Fibroblast of skin of left quadriceps (primary cell): ENCODE data around the gene ZNF536.

ENCODE experiments used
- DNase-seq, 2 experiments: peaks; one replicate each; pipeline ENCODE4 v3.0.0-alpha.2; 2013; ENCODE audit warnings: low read depth in 2 of 2

ZNF536 gene

DNA sequence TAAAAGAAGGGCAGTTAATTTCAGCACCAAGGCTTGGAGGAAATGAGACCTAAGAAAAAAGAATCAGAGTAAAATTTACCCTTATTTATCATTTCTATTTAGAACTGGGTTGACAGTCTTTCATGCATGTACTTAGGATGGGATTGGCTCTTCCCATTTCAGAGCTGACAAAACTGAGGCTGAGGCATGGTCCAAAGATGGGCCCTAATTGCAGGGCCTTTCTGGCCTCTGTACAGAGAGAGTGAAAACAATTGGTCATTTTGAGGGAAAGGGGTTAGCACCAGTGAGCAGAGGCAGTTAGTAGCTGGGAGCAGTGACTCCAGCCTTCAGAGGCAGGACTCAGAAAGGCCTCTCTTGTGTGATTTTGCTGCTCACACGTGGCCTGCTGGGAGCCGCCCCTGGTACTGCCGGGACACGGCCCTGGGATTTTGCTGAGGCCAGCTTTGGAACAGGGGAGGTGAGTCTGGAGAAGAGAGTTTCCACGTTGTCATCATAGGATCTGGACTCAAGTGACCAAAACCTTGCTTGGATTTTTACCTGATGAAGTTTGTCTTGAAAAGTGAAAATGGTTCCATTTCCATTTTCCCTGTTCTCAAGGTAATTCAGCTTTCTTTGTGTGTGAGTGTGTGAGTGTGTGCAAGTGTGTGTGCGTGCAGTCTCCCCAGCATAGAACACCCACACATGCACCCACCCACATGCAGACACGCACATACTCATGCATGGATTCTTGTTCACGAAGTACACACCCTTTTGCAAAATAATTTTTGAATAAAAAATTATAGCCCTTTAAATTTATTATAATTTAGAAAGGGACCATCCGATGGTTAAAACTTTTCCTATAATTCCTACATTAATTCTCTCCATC lies at the start of gene ZNF536:
Gene ZNF536 (plus strand): TSS at position 425 of the 865 bp plus-strand sequence. CDS start 71,179 bp downstream, outside the sequence.
- DNase-seq: no peak

DNA sequence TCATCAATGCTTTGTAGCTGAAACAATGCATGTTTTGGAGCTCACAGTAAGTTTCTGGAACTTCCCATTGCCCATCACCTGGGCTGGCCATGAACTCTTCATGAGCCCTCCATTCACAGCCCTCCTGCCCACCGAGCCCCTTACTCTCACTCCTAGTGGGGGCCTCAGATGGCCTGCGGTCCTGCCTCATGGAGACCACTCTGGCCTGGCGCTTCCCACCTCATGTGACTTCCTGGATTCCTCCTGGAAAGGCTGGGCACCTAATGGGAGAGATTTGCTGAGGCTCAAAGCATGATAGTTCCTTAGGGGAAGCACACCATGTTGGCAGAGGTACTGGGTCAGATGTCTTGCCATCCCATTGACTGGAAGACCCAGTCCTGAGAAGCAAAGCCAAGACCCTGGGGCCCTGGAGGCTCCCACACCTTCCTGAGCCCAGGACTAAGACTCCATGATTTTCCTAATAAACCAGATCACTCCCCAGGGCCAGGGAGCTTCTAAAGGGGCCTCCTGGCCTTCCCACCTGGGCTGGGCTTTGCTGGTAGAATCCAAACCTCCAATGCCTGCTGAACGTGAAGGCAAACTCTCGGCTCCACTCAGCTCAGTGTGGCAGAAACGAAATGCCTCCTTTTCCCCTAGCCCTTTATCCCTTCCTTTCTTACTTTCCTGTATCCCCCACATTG lies 49.4 kb upstream of the ZNF536 start:
- DNase-seq: no peak

DNA sequence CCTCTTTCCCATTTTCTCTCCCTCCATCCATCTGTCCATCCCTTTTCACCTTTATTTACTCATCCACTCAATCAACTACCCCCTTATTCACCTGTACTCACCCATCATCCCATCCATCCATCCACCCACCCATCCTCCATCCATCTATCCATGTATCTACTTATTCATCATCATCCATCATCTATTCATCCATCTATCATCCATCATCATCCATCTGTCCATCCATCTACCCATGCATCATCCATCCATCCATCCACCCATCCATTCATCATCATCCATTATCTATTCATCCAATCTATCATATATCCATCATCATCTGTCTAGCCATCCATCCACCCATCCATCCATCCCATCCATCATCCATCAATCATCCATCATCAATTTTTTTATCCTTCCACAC lies 48.3 kb upstream of the ZNF536 start:
- DNase-seq: no peak

DNA sequence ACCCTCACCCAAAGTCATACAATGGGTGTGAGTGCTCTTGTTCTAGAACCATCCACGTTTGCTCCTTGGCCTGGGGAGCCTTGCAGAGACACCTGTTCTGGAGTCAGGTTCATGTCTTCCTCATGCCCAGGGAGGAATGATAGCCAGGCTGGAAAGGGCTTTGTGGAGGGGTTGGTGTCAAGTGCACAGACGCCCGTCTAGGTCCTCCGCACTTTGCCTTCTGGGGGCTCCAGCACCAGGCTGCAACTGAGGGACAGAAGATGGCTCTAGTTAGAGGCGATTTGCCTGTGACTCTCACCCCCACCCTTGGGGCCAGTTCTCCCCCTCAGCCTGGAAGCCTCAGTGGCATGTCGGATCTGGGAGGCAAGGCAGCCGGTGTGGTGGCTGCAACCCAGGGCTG lies 47.2 kb upstream of the ZNF536 start:
- no peak for DNase-seq

DNA sequence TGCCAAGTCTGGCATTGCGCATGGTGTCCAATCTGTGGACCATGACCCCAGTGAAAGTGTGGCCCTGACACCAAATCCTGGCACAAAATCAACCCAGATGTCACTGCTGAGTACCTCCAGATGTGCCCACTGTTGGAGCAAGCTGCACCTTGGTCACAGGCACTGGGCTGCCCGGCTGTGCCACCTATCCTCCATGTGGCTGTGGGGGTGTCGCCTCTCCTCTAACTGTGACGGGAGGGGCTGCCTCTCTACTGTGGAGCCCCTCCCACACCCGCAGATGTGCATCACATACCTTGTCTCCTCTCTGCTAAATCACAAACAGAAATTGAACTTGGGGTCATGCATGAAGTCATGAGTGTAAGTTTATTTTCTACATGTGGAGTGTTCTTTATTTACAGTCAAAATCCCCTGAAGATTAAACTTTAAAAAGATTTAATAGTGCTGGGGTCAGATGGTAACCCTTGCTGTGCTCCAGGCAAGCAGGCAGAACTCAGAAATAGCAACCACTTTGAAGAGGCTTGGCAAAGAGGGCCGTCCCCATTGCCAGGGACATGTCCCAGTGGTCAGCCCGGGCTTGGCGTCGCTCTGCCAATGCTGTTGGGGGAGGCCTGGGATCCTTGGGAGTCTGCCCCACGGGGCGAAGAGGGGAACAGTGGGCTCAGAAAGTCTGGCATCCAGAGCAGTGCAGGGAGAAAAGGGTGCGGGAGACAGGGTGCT lies 46.4 kb upstream of the ZNF536 start:
- no peak for DNase-seq

DNA sequence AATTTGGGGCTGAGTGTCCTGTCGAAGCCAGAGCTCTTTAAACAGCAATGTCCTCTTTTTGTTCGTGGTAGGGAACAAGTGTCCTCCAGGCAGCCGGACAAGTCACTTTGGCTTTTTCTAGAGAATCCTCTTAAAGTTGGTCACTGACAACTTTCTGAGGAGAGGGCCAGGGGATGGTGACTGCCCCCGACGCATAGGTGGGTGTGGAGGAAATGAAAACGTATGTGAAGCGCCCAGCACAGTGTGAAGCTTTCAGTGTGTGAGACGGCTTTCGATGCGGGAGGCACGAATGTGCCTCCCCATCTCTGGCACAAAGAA lies 45.8 kb upstream of the ZNF536 start:
- DNase-seq: no peak

DNA sequence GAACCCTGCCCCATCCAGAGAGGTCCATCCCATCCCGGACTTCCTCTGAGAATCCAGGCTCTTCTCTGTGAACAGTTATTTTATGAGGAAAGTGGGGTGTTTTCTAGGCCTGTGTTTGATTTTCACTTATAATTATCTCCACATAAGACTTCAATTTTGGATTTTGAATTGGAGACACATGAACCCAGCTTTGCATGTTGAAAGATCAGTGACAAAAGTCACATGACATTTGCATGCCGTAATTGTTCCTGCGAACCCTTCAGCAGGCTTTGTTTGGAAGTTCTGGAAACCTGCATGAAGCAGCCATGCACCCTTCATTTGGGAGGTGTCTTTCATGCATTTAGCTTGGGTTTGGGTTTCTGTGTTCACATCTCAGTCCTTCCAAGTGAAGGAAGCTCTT lies 44.9 kb upstream of the ZNF536 start:
- DNase-seq: no peak

DNA sequence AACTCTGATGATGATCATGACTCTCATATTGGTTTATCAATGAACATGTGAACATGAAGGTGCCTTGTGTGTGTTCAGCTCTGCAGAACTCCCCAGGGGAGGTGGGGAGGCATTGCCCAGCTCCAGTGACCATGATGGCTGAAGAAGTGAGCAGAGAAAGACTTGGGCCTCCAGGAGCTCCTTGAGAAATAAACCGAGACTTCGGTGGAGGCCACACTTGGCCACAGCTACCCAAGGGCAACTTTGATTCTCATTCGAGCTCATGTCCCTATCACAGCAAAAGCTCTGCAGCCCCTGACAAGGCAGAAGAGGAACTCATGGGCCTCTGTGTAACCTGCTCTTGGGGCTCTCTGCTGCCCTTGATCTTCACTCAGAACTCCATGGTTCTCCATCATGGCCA lies 44.1 kb upstream of the ZNF536 start:
- no peak for DNase-seq

DNA sequence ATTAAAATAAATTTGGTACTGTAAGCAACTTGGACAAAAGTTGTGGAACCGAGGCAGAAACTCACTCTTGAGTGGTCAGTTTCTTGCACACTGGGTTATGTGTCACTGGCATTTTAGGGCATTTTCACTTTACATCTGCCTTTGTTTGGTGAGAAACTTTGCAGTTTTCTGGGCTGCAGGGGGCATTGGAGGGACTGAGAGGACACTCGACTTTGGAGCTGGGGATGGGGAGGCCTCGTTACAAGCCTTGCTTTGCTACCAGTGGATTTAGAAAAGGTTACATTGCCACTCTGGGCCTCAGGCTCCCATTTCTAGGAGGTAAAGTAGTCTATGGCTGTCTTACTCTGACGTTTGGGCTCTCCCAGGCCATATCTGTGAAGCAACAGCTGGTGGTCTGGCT lies 41.9 kb upstream of the ZNF536 start:
- DNase-seq: no peak

DNA sequence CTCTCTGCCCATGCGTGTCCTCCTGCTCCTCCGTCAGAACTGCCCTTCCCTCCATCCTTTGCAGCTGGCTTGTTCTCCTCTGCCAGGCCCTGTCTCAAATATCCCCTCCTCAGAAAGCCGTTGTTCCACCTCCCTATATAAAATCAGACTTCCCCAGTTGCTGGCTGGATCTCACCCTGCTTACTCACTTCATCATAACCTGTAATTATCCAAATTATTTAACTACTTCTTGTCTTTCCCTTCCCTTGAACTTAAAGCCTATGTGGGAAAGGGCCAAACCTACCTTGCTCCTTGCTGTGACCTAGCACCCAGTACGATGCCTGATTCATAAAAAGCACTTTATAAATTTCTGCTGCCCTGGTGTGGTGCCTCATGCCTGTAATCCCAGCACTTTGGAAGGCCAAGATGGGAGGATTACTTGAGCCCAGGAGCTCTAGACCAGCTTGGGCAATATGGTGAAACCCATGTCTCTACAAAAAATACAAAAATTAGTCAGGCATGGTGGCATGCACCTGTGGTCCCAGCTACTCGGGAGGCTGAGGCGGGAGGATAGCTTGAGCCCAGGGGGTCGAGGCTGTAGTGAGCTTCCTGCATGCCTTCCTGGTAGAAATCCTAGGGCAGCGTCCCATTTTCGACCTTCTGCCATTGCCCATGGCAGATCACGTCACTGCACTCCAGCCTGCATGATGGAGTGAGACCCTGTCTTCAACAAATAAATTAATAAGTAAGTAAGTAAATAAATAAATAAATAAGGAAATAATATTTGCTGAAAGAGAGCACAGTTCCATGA lies 39.5 kb upstream of the ZNF536 start:
- no peak for DNase-seq

DNA sequence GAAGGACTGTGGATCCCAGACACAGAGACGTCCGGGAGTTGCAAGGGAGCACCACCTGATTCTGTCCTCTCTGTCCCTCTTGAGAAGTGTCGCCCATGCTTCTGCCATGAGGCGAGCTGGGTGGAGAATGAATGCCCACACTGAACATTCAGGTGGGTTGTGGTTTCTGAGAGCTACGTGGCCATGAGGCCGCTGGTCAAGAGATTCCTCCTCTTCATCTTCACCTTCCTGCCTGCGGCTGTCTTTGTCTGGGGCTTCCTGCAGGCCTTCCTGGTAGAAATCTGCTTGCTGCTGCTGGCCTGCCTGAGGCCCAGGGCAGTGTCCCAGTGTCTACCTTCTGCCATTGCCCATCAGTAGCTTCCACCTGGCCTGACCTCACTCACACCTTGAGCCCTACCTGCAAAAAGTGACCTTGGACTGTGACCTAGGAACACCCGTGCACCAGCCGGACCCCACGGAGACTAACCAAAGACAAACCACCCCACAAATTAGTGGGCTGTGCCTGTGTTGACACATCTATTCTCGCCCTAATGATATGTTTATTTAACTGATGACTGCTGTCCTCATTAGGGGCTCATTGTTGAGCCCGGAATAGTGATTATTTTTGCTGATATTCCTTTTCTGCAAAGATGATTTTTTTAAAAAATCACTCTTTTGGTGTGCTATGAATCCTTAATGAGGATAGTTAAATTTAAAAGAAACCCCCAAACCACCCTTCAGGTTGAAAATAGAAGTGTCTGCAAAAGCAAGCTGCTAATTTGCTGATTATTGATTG lies 38.7 kb upstream of the ZNF536 start:
- no peak for DNase-seq

DNA sequence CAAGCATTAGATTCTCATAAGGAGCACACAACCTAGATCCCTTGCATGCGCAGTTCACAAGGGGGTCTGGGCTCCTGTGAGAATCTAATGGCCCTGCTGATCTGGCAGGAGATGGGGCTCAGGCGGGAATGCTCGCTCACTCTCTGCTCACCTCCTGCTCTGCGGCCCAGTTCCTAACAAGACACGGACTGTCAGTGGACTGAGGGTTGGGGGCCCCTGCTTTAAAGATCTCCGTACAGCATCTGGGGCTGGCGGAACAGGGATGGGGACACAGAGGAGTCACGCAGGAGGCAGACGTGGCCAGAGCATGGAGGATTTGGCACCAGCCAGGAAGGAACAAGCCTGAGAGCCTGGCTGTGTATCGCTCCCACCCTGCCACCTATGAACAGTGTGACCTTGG lies 37.3 kb upstream of the ZNF536 start:
- no peak for DNase-seq

DNA sequence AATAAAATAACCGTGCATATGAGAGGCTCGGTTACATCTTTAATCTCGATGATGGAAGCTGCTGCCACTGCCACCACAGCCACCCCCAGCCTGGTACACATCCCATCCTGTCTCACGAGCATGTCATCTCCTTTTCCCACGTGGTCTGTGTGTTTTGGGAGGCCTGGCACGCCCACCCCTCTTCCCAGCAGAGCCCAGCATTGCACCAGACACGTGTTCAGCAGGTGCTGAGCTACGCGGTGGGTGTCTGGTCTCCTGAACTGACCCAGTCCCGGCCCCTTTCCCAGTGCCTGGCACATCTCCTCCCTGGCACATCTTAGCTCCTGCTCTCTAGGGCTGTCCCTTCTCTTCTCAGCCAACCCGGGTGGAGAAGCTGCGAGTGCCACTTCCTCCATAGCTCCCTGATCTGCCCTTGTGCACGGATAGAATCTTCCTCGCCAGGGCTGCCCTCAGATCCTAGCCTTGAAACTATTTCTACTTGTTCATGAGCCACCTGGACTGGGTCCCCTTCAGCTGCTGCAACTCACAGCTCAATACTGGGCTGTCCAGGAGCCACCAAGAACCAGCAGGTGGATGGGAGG lies 36.8 kb upstream of the ZNF536 start:
- no peak for DNase-seq

DNA sequence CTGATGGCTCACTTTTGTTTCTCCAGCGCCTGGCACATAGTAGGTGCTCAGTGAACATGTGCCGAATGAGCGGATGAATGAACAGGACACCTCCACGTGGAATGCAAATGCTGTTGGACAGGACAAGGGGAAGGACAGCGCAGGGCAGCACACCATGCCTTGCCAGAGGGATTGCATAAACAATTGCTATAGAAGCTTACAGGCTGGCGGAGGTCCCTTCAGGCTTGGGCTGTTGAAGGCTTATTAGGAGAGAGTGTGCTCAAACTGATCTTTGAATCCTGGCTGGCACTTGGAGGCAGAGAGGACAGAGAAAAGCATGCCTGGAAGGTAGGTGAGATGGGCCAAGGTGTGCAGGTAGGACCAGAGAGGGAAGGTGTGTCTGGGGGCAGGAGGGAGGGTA lies 35.9 kb upstream of the ZNF536 start:
- no peak for DNase-seq

DNA sequence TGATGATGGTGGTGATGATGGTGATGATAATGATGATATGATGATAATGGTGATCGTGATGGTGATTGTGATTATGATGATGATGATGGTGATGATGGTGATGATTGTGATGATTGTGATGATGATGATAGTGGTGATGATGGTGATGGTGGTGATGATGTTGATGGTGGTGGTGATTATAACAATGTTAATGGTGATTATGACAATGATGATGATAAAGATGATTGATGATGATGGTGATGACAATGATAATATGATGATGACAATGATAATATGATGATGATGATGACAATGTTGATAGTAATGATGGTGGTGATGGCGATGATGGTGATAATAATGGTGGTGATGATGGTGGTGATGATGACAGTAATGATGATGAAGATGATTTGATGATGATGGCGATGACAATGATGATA lies 34.1 kb upstream of the ZNF536 start:
- DNase-seq: no peak

DNA sequence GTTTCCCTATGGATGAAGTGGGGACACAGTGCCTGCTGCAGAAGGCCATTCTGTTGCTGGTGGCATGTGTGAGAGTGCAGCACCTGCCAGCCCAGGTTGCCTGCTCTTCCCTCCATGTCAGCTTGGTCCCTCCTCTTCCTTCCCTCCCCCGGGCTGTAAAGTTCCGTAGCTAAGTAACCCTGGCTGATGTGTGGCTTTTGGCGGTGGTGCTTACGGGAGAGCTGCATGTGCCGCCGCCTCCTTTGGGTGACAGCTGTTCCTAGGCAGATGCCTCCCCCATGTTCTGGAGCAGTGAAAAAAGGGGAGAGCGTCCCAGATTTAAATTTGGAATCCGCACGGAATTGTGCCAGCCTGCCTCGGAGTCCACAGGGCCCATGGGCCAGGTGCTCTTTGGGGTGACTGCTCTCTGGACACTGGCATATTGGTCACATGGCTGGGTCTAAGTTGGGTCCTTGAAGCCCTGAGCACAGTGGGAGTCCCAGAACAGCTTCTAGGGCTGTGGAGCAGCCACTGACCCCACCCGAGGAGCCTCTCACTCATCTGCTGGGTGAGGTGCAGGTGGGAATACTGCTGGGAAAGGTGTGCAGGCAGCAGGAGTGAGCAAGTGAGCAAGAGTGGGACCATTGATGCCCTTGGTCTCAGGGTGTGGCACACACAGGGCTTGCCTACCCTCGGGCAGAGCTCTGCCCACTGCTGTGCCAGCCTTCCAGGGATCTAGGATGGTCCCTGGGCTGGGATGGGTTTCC lies 33.1 kb upstream of the ZNF536 start:
- DNase-seq: no peak

DNA sequence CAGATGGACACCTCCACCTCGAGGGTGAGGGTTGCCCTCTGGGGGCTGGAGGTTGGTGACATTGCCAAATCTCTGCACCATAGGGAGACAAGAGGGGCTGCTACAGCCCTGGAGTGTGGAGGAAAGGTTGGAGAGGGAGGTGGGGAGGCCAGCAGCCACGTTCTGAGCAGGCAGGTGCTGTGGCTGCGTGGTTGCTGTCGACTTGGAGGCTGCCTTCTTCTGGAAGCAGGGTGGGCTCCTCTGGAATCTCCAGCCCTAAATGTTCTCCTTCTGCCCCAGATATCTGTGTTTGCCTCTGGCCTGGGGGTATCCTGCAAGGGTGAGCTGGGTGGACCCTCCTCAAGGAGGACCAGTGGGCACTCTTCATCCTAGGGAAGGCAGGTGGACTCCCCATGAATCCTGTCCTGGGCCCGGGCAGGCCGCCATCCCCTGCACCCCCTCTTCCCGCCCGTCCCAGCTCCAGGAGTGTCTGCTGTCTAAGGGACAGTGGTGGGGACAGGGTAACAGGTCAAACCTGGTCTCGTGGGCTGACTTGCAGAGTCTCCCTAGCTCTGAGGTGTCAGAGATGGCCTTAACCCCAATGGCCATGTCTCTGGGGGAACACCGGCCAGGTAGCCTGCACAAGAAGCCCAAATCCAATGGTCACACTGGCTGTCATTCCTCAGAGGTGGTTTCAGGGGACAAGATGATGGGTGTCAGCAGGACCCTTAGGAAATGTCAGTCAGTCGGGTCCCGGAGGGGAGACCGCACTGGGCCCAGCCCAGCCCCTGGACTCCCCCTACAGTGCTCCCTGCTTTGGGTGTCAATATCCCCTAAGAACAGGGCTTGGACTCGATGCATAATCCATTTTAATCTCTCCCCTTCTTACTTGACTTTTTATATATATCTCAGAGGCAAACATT lies 32.3 kb upstream of the ZNF536 start:
- DNase-seq: no peak

DNA sequence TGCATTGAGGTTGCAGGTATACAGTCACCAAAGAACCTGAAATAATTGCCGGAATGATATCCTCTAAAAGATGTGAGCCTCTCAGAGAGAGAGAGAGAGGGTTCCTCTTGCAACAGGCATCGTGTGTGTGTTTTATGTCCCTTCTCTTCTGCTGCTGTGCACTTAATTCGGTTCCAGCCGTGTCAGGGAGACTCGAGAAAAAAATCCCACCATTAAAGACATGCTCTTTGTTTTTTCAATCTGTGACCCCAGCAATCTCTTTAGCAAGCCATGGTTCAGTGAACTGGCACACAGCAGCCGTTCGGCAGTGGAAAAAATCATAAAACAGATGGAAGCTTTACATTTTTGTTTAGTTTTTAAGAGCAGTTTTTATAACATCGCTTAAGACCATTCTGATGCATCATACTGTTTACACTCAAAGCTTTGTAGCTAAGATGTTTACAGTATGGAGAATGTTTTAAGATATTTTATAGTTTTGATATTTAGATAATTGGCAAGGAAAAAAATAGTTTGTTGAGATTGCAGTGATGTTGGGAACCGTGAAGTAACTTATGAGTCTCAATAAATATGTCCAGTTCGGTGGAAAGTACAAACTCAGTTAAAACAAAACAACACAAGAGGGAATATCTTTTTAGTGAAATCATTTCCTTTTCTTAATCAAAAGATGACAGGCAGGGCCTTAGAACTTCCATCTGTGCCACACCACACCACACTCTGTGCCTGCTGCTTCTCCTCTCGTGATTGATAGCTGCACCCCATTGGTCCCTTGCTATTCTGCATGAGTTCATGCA lies 31.2 kb upstream of the ZNF536 start:
- DNase-seq: peak; percentile 26 to 28
